HG02973 (cell line): ENCODE measurements around the gene DNAJB8.

Source experiments
- ATAC-seq: cut with Tn5 transposase; IDR thresholded peaks from one replicate; pipeline ENCODE4 v1.9.1; 2021; ENCODE audit warnings: moderate library complexity; ENCODE audit not compliant: unreplicated experiment

DNAJB8 gene

GRCh38 chr3:128449111-128449638, 17.5 kb downstream of the DNAJB8 start:
- no peak for ATAC-seq

- no peak for ATAC-seq
Observed at GRCh38 chr3:128448491-128448890, 18.2 kb downstream of the DNAJB8 start.

GRCh38 chr3:128447561-128448013, 19.1 kb downstream of the DNAJB8 start:
- no peak for ATAC-seq

GRCh38 chr3:128446821-128447220, 19.9 kb downstream of the DNAJB8 start:
- no peak for ATAC-seq

GRCh38 chr3:128445357-128445756, 21.3 kb downstream of the DNAJB8 start:
- ATAC-seq, result no peak

GRCh38 chr3:128443771-128444170, 22.9 kb downstream of the DNAJB8 start:
- ATAC-seq, result no peak

- no peak for ATAC-seq
Observed at GRCh38 chr3:128442949-128443348, 23.7 kb downstream of the DNAJB8 start.

GRCh38 chr3:128442070-128442469, 24.6 kb downstream of the DNAJB8 start:
- no peak for ATAC-seq

GRCh38 chr3:128439226-128439625, 27.5 kb downstream of the DNAJB8 start:
- ATAC-seq, result no peak

GRCh38 chr3:128438488-128439072, 28.1 kb downstream of the DNAJB8 start:
- ATAC-seq, result no peak

- no peak for ATAC-seq
Observed at GRCh38 chr3:128436214-128436613, 30.5 kb downstream of the DNAJB8 start.

GRCh38 chr3:128435561-128435960, 31.1 kb downstream of the DNAJB8 start:
- no peak for ATAC-seq

- no peak for ATAC-seq
Observed at GRCh38 chr3:128435058-128435457, 31.6 kb downstream of the DNAJB8 start.

GRCh38 chr3:128434524-128434923, 32.2 kb downstream of the DNAJB8 start:
- ATAC-seq, result no peak

GRCh38 chr3:128433837-128434165, 32.9 kb downstream of the DNAJB8 start:
- no peak for ATAC-seq

- no peak for ATAC-seq
Observed at GRCh38 chr3:128432971-128433836, 33.5 kb downstream of the DNAJB8 start.

- no peak for ATAC-seq
Observed at GRCh38 chr3:128432301-128432970, 34.3 kb downstream of the DNAJB8 start.

GRCh38 chr3:128431803-128432300, 34.8 kb downstream of the DNAJB8 start:
- ATAC-seq, result no peak

GRCh38 chr3:128430731-128431130, 36.0 kb downstream of the DNAJB8 start:
- no peak for ATAC-seq

- ATAC-seq, result no peak
Observed at GRCh38 chr3:128430301-128430700, 36.4 kb downstream of the DNAJB8 start.

GRCh38 chr3:128429751-128430150, 36.9 kb downstream of the DNAJB8 start:
- no peak for ATAC-seq
